Cerebellar nuclear complex (tissue), 1 donor: ENCODE data around the gene ADAT2.

Experiments used
- DNase-seq, 2 experiments: peaks; one replicate each; lab custom pipeline; 2025; lab: John Stamatoyannopoulos, UW

Gene ADAT2

GRCh38 chr6:143397227-143398222 is 53.0 kb downstream of the ADAT2 start:
- no peak for DNase-seq

GRCh38 chr6:143396497-143397226 is 53.8 kb downstream of the ADAT2 start:
- no peak for DNase-seq

- no peak for DNase-seq
Measured at GRCh38 chr6:143395699-143396098, 54.8 kb downstream of the ADAT2 start.

- no peak for DNase-seq
Measured at GRCh38 chr6:143394389-143394788, 56.1 kb downstream of the ADAT2 start.

- no peak for DNase-seq
Measured at GRCh38 chr6:143390278-143390677, 60.2 kb downstream of the ADAT2 start.

GRCh38 chr6:143385636-143386035 is 64.9 kb downstream of the ADAT2 start:
- DNase-seq, result no peak

- no peak for DNase-seq
Measured at GRCh38 chr6:143376861-143377260, 73.6 kb downstream of the ADAT2 start.

GRCh38 chr6:143376375-143376774 is 74.1 kb downstream of the ADAT2 start:
- DNase-seq, result no peak

GRCh38 chr6:143375022-143375585 is 75.4 kb downstream of the ADAT2 start:
- DNase-seq, result no peak

- DNase-seq, result no peak
Measured at GRCh38 chr6:143374014-143374413, 76.5 kb downstream of the ADAT2 start.
